ENCODE data around the gene OR10S1. TPM values are rescaled to one million over a fixed set of nuclear protein-coding genes. Genes with fewer than 3 reads are reported as not detected.
"Not testable (repeated sequence)": the region's sequence is repeated elsewhere in the genome, so short reads cannot be mapped to it uniquely, and the experiment has no call there.

The OR10S1 gene
- total RNA-seq: not detected

GRCh38 chr11:123977731-123978347 is at the start of gene OR10S1:
OR10S1 (minus strand) TSS chr11:123977781; CDS start chr11:123977664, 117 bp downstream.
- DNase-seq: no peak
- no peaks in the 10 kb centered on the region for H3K27me3 ChIP-seq
- TF ChIP-seq POLR2A (IDR thresholded peaks at IDR 0.05) (no peak), CTCF (IDR thresholded peaks at IDR 0.05) (no peak)
- H3K9me3 ChIP-seq: no peaks in the 10 kb centered on the region
- H3K4me1 ChIP-seq: no peaks in the 10 kb centered on the region
- H3K27ac ChIP-seq: no peak within 1 kb of the TSS
- no peak within 1 kb of the TSS for H3K4me3 ChIP-seq (replicated peaks in 1 of 3)
- intact Hi-C loops (cut with DNase I): no loop called here
- no peaks in the 10 kb centered on the region for H3K36me3 ChIP-seq

- DNase-seq: no peak
- H3K36me3 ChIP-seq: no peaks in the 10 kb centered on the region
- no peak within 1 kb of the TSS for H3K4me3 ChIP-seq (replicated peaks in 1 of 3)
- no peak within 1 kb of the TSS for H3K27ac ChIP-seq
- no peaks in the 10 kb centered on the region for H3K27me3 ChIP-seq
- H3K9me3 ChIP-seq: no peaks in the 10 kb centered on the region
- 58 to 81% methylated on average over 2 of the region's 2 CpGs for WGBS, 2 donors
- intact Hi-C loops (cut with DNase I): no loop called here
- H3K4me1 ChIP-seq: no peaks in the 10 kb centered on the region
- TF ChIP-seq POLR2A (IDR thresholded peaks at IDR 0.05) (no peak), CTCF (IDR thresholded peaks at IDR 0.05) (no peak)
Measured at GRCh38 chr11:124026498-124026897, 48.9 kb upstream of the OR10S1 start, which contains the start of gene OR10G8. OR10G8 (plus strand) TSS chr11:124026798; CDS start chr11:124029623, 2,825 bp downstream.

- H3K36me3 ChIP-seq; intact Hi-C loops (cut with DNase I); H3K4me3 ChIP-seq (replicated peaks in 1 of 3); H3K27ac ChIP-seq; H3K27me3 ChIP-seq; H3K9me3 ChIP-seq; H3K4me1 ChIP-seq; DNase-seq: not testable (repeated sequence)
- 90 to 100% methylated on average over 1 to 2 of the region's 9 CpGs for WGBS, 2 donors
Measured at GRCh38 chr11:124015837-124016236, 38.3 kb upstream of the OR10S1 start.

- H3K4me3 ChIP-seq (replicated peaks in 1 of 3): no peak within 1 kb of the TSS
- no peaks in the 10 kb centered on the region for H3K36me3 ChIP-seq
- H3K4me1 ChIP-seq: no peaks in the 10 kb centered on the region
- no peaks in the 10 kb centered on the region for H3K9me3 ChIP-seq
- no peaks in the 10 kb centered on the region for H3K27me3 ChIP-seq
- no peak within 1 kb of the TSS for H3K27ac ChIP-seq
- intact Hi-C loops (cut with DNase I): no loop called here
- WGBS, 2 donors: 81 to 86% methylated on average over 2 of the region's 2 CpGs
- no peak for DNase-seq
- TF ChIP-seq CTCF (IDR thresholded peaks at IDR 0.05): no peak
Measured at GRCh38 chr11:124012697-124013096, 35.1 kb upstream of the OR10S1 start, which contains the start of gene OR10G4. OR10G4 (plus strand) TSS chr11:124012997; CDS start chr11:124015575, 2,578 bp downstream.

GRCh38 chr11:123995119-123995518 is 17.5 kb upstream of the OR10S1 start, which contains the start of gene OR10G6:
OR10G6 (minus strand) TSS chr11:123995161; CDS start chr11:123995161, 0 bp downstream.
- Histone ChIP-seq H3K4me1 (no peaks in the 10 kb centered on the region), H3K27me3 (no peaks in the 10 kb centered on the region), H3K4me3 (replicated peaks in 1 of 3) (no peak within 1 kb of the TSS), H3K27ac (no peak within 1 kb of the TSS), H3K36me3 (no peaks in the 10 kb centered on the region), H3K9me3 (no peaks in the 10 kb centered on the region)
- TF ChIP-seq CTCF (IDR thresholded peaks at IDR 0.05) (no peak), POLR2A (IDR thresholded peaks at IDR 0.05) (no peak)
- DNase-seq: no peak
- 64 to 88% methylated on average over 1 of the region's 1 CpG for WGBS, 2 donors
- intact Hi-C loops (cut with DNase I): no loop called here
